Neural cell (in vitro differentiated cells): ENCODE results near the gene APOD. TPM values are rescaled to one million over a fixed set of nuclear protein-coding genes. Genes with fewer than 3 reads are reported as not detected.

Experiments
- H2AFZ ChIP-seq: fragments of 200-600, 300-800 bp; sonication (generic), shearing (Covaris generic); 2 replicates; pipeline ENCODE4 v1.6.0; 2014; ENCODE audit warnings: low read depth, mild to moderate bottlenecking, antibody characterized with exemption, low read length, moderate library complexity
- H3F3A ChIP-seq: fragments of 200-600 bp; shearing (Covaris generic); 2 replicates; pipeline ENCODE4 v1.6.1; 2016; ENCODE audit warnings: mild to moderate bottlenecking, moderate library complexity, mixed read lengths, antibody characterized with exemption, low read length; ENCODE audit not compliant: insufficient read depth, poor library complexity, severe bottlenecking
- H3K27ac ChIP-seq: fragments of 200-600, 300-800 bp; sonication (generic), shearing (Covaris generic); 2 replicates; pipeline ENCODE4 v1.5.1; 2014; ENCODE audit warnings: mild to moderate bottlenecking, low read length, moderate library complexity
- H3K27me3 ChIP-seq: fragments of 300-800, 200-600 bp; sonication (generic), shearing (Covaris generic); 2 replicates; pipeline ENCODE4 v1.6.0; 2014; ENCODE audit warnings: mild to moderate bottlenecking, low read depth, low read length, moderate library complexity; ENCODE audit not compliant: insufficient read depth
- H3K36me3 ChIP-seq: fragments of 300-800, 200-600 bp; sonication (generic), shearing (Covaris generic); 2 replicates; pipeline ENCODE4 v1.5.1; 2014; ENCODE audit warnings: mild to moderate bottlenecking, antibody characterized with exemption, low read length, moderate library complexity; ENCODE audit not compliant: insufficient read depth
- H3K4me2 ChIP-seq: fragments of 300-800, 200-600 bp; sonication (generic), shearing (Covaris generic); 2 replicates; pipeline ENCODE4 v1.6.0; 2014; ENCODE audit warnings: mild to moderate bottlenecking, low read length
- H3K4me3 ChIP-seq: fragments of 300-800, 200-600 bp; sonication (generic), shearing (Covaris generic); 2 replicates; pipeline ENCODE4 v1.5.1; 2014; ENCODE audit warnings: mild to moderate bottlenecking, low read length, moderate library complexity
- H3K79me2 ChIP-seq: fragments of 200-600 bp; shearing (Covaris generic); replicated peaks from 2 replicates; pipeline ENCODE4 v1.6.0; 2014; ENCODE audit warnings: mild to moderate bottlenecking, low read length, moderate library complexity; ENCODE audit not compliant: insufficient read depth
- H3K9ac ChIP-seq: fragments of 300-800, 200-600 bp; sonication (generic), shearing (Covaris generic); 2 replicates; pipeline ENCODE4 v1.6.1; 2016; ENCODE audit warnings: mild to moderate bottlenecking, low read length, mixed read lengths
- H3K9me2 ChIP-seq: fragments of 200-600 bp; shearing (Covaris generic); 2 replicates; pipeline ENCODE4 v1.6.1; 2016; ENCODE audit warnings: mild to moderate bottlenecking, low read length, mixed read lengths; ENCODE audit not compliant: insufficient read depth
- H3K9me3 ChIP-seq: fragments of 200-600, 300-800 bp; sonication (generic), shearing (Covaris generic); 2 replicates; pipeline ENCODE4 v1.6.1; 2016; ENCODE audit warnings: mild to moderate bottlenecking, mixed run types, low read length, moderate library complexity, mixed read lengths
- H4K20me1 ChIP-seq: fragments of 200-600 bp; shearing (Covaris generic); 2 replicates; pipeline ENCODE4 v1.6.1; 2016; ENCODE audit warnings: mild to moderate bottlenecking, mixed run types; ENCODE audit not compliant: insufficient read depth
- EP300 ChIP-seq: fragments of 450-650 bp; conservative IDR thresholded peaks from 2 replicates; pipeline ENCODE4 v1.6.1; 2014; ENCODE audit warnings: antibody characterized with exemption, mild to moderate bottlenecking, moderate library complexity; ENCODE audit not compliant: poor library complexity, severe bottlenecking
- EZH2 ChIP-seq: fragments of 200-600, 300-800 bp; shearing (Covaris generic), sonication (generic); IDR thresholded peaks from 2 replicates; pipeline ENCODE4 v1.6.1; 2014; ENCODE audit warnings: antibody characterized with exemption, low read length, borderline replicate concordance, mild to moderate bottlenecking; ENCODE audit not compliant: insufficient read depth, poor library complexity, severe bottlenecking
- MXI1 ChIP-seq: fragments of 450-650 bp; conservative IDR thresholded peaks from 2 replicates; pipeline ENCODE4 v1.6.1; 2014; ENCODE audit warnings: antibody characterized with exemption, mild to moderate bottlenecking; ENCODE audit not compliant: poor library complexity, severe bottlenecking
- POLR2AphosphoS5 ChIP-seq: IDR thresholded peaks from 2 replicates; pipeline ENCODE4 v1.6.1; 2012
- RAD21 ChIP-seq: fragments of 450-650 bp; conservative IDR thresholded peaks from 2 replicates; pipeline ENCODE4 v1.6.1; 2014; ENCODE audit warnings: antibody characterized with exemption, mild to moderate bottlenecking, moderate library complexity
- SMC3 ChIP-seq: fragments of 450-650 bp; conservative IDR thresholded peaks from 2 replicates; pipeline ENCODE4 v1.6.1; 2014; ENCODE audit warnings: antibody characterized with exemption, mild to moderate bottlenecking, moderate library complexity; ENCODE audit not compliant: poor library complexity
- TAF1 ChIP-seq: IDR thresholded peaks from 2 replicates; pipeline ENCODE4 v1.6.1; 2012; ENCODE audit warnings: low read depth
- polyA plus RNA-seq: library from polyadenylated mRNA; depleted of rRNA; stranded (reverse); fragments of >200 nt; gene quantifications from 2 replicates; pipeline ENCODE4 v1.2.3, GENCODE V29; 2014
- TF ChIP-seq, protein P1 (sequence below): IDR thresholded peaks from 2 replicates; pipeline ENCODE4 v1.6.1; 2012; ENCODE audit warnings: borderline replicate concordance
- TF ChIP-seq, protein P2 (sequence below): fragments of 450-650 bp; IDR thresholded peaks from 2 replicates; pipeline ENCODE4 v1.5.1; 2014; ENCODE audit warnings: antibody characterized with exemption, mild to moderate bottlenecking, moderate library complexity; ENCODE audit not compliant: poor library complexity, severe bottlenecking

Gene APOD
- polyA plus RNA-seq, 1 donor from 2014 or later: not detected

DNA sequence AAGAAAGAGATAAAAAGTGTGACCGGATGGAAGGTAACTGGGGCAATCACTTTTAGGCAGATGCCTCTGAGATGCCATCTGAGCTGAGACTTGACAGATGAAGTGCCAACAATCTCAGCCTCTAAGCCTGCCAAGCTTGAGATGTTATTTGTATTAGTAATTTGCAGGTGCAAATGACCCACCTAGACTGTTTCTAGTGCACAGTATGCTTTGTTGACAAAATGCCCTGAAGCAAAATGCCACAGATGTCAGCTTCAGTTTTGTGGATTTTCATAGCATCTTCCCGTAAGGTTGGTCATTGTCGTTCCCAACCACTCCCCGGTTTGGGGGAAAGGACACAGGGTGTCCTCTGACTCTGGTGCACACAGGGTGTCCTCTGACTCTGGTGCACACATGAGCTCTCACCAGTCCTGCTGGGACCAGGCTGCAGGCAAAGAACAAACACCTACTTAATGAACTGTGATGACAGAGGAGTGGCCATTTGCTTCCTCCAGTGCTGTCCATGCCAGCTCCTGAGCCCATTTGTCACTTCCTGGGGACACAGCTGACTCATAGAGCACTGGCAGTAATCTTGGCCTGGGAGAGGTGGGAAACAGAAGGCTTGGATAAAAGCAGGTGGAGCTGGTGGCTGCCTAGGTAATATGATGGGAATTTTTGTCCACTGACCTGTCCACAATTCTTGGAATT lies 23.9 kb downstream of the APOD start:
- H3K9me3 ChIP-seq: no peaks in the 10 kb centered on the region
- H3K27ac ChIP-seq: no peak overlapping the region
- H3K4me2 ChIP-seq: no peak overlapping the region
- H3K36me3 ChIP-seq: no peaks in the 10 kb centered on the region
- no peaks in the 10 kb centered on the region for H3F3A ChIP-seq
- no peak overlapping the region for H3K9ac ChIP-seq
- H2AFZ ChIP-seq: no peak overlapping the region
- H3K9me2 ChIP-seq: no peaks in the 10 kb centered on the region
- H3K4me3 ChIP-seq: no peak overlapping the region
- TF ChIP-seq EP300 (no peak), SMC3 (no peak), TAF1 (no peak), MXI1 (no peak), POLR2AphosphoS5 (no peak), EZH2 (no peak), RAD21 (no peak)
- TF ChIP-seq, protein P1, sequence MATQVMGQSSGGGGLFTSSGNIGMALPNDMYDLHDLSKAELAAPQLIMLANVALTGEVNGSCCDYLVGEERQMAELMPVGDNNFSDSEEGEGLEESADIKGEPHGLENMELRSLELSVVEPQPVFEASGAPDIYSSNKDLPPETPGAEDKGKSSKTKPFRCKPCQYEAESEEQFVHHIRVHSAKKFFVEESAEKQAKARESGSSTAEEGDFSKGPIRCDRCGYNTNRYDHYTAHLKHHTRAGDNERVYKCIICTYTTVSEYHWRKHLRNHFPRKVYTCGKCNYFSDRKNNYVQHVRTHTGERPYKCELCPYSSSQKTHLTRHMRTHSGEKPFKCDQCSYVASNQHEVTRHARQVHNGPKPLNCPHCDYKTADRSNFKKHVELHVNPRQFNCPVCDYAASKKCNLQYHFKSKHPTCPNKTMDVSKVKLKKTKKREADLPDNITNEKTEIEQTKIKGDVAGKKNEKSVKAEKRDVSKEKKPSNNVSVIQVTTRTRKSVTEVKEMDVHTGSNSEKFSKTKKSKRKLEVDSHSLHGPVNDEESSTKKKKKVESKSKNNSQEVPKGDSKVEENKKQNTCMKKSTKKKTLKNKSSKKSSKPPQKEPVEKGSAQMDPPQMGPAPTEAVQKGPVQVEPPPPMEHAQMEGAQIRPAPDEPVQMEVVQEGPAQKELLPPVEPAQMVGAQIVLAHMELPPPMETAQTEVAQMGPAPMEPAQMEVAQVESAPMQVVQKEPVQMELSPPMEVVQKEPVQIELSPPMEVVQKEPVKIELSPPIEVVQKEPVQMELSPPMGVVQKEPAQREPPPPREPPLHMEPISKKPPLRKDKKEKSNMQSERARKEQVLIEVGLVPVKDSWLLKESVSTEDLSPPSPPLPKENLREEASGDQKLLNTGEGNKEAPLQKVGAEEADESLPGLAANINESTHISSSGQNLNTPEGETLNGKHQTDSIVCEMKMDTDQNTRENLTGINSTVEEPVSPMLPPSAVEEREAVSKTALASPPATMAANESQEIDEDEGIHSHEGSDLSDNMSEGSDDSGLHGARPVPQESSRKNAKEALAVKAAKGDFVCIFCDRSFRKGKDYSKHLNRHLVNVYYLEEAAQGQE: no peak
- TF ChIP-seq, protein P2, sequence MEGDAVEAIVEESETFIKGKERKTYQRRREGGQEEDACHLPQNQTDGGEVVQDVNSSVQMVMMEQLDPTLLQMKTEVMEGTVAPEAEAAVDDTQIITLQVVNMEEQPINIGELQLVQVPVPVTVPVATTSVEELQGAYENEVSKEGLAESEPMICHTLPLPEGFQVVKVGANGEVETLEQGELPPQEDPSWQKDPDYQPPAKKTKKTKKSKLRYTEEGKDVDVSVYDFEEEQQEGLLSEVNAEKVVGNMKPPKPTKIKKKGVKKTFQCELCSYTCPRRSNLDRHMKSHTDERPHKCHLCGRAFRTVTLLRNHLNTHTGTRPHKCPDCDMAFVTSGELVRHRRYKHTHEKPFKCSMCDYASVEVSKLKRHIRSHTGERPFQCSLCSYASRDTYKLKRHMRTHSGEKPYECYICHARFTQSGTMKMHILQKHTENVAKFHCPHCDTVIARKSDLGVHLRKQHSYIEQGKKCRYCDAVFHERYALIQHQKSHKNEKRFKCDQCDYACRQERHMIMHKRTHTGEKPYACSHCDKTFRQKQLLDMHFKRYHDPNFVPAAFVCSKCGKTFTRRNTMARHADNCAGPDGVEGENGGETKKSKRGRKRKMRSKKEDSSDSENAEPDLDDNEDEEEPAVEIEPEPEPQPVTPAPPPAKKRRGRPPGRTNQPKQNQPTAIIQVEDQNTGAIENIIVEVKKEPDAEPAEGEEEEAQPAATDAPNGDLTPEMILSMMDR: no peak
- no peaks in the 10 kb centered on the region for H4K20me1 ChIP-seq
- H3K79me2 ChIP-seq: no peaks in the 10 kb centered on the region
- no peaks in the 10 kb centered on the region for H3K27me3 ChIP-seq

DNA sequence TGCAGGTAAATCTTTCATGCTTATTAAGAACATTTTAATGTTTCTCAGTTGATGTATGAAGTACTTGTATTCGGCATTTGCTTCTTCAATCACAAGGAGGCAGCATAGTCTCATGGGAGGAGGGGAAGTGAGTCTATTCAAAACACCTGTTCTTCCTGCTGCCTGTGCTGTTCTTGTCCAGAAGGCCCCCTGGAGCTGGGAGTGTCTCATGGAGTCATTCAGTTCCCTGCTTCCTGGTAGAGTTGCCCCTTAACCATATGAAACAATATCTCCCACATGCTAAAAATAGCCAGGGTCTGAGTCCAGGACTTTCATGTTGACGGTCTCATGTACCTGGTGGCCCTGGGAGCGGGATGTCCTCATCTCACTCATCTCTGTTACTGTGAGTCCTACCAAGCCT lies 25.1 kb downstream of the APOD start:
- H3K36me3 ChIP-seq: no peaks in the 10 kb centered on the region
- no peak overlapping the region for H3K9ac ChIP-seq
- H3K9me2 ChIP-seq: no peaks in the 10 kb centered on the region
- no peak for TF ChIP-seq SMC3
- TF ChIP-seq, protein P2: peak; percentile 43
- peak; percentile 48 for TF ChIP-seq RAD21
- no peaks in the 10 kb centered on the region for H4K20me1 ChIP-seq
- no peaks in the 10 kb centered on the region for H3K79me2 ChIP-seq
- H3K27me3 ChIP-seq: no peaks in the 10 kb centered on the region
- H2AFZ ChIP-seq: no peak overlapping the region
- no peak overlapping the region for H3K4me2 ChIP-seq
- H3K27ac ChIP-seq: no peak overlapping the region
- no peaks in the 10 kb centered on the region for H3F3A ChIP-seq
- no peak overlapping the region for H3K4me3 ChIP-seq
- no peaks in the 10 kb centered on the region for H3K9me3 ChIP-seq
